Fibroblast of pulmonary artery (primary cell): ENCODE measurements around the gene ZNF423.

ENCODE experiments used
- DNase-seq: peaks from one replicate; pipeline ENCODE4 v3.0.0-alpha.2; 2010; ENCODE audit warnings: low read depth
- H3K4me3 ChIP-seq: replicated peaks from 2 replicates; pipeline ENCODE4 v1.5.1; 2011; ENCODE audit warnings: low read depth, mild to moderate bottlenecking, control low read depth, low read length, moderate library complexity
- CTCF ChIP-seq: IDR thresholded peaks from 2 replicates; pipeline ENCODE4 v1.5.1; 2011; ENCODE audit warnings: mild to moderate bottlenecking, control low read depth, low read length, inconsistent platforms; ENCODE audit errors: missing control alignments

The ZNF423 gene

GRCh38 chr16:49755313-49755620 is 100.6 kb downstream of the ZNF423 start:
- TF ChIP-seq CTCF: peak; percentile 70
- H3K4me3 ChIP-seq: peak overlapping the region; percentile 46
- peak; percentile 58 for DNase-seq

- H3K4me3 ChIP-seq: peak overlapping the region; percentile 46
- TF ChIP-seq CTCF: no peak
- DNase-seq: peak; percentile 65
Observed at GRCh38 chr16:49754495-49755312, 101.2 kb downstream of the ZNF423 start.

- peak; percentile 24 for DNase-seq
- no peak overlapping the region for H3K4me3 ChIP-seq
- TF ChIP-seq CTCF: peak; percentile 5
Observed at GRCh38 chr16:49750341-49751000, 105.4 kb downstream of the ZNF423 start.

- no peak for TF ChIP-seq CTCF
- DNase-seq: no peak
Observed at GRCh38 chr16:49749816-49750215, 106.1 kb downstream of the ZNF423 start.

GRCh38 chr16:49748322-49748721 is 107.6 kb downstream of the ZNF423 start:
- H3K4me3 ChIP-seq: no peak overlapping the region
- TF ChIP-seq CTCF: no peak
- DNase-seq: peak; percentile 56

More at GRCh38 chr16:49749816-49750215, 106.1 kb downstream of the ZNF423 start:
- H3K4me3 ChIP-seq: no peak overlapping the region

- no peak for TF ChIP-seq CTCF
- DNase-seq: no peak
- H3K4me3 ChIP-seq: no peak overlapping the region
Observed at GRCh38 chr16:49747654-49748053, 108.3 kb downstream of the ZNF423 start.

- no peak for DNase-seq
- TF ChIP-seq CTCF: no peak
- no peak overlapping the region for H3K4me3 ChIP-seq
Observed at GRCh38 chr16:49746545-49746944, 109.4 kb downstream of the ZNF423 start.
